Bronchial epithelial cell (primary cell): ENCODE results near the gene COL23A1. TPM values are rescaled to one million over a fixed set of nuclear protein-coding genes. Genes with fewer than 3 reads are reported as not detected.

Experiments
- DNase-seq: peaks from one replicate; pipeline ENCODE4 v3.0.0-alpha.2; 2010; ENCODE audit warnings: low read depth
- FAIRE-seq: peaks from 2 replicates; lab custom pipeline; 2011; peaks lifted over from hg19 to GRCh38; lab: Jason Lieb, UNC
- H3K27me3 ChIP-seq: 2 replicates; pipeline ENCODE4 v1.5.1; 2011; ENCODE audit warnings: low read length; ENCODE audit not compliant: control insufficient read depth, insufficient read depth
- H3K36me3 ChIP-seq: 2 replicates; pipeline ENCODE4 v1.5.1; 2011; ENCODE audit warnings: low read length; ENCODE audit not compliant: control insufficient read depth, insufficient read depth
- H3K4me3 ChIP-seq: 2 replicates; pipeline ENCODE4 v1.5.1; 2011; ENCODE audit warnings: mild to moderate bottlenecking, low read depth, low read length, control low read depth
- total RNA-seq: library from RNA; depleted of rRNA; stranded (reverse); fragments of >200 nt; gene quantifications from 2 replicates; pipeline ENCODE4 v1.2.1, GENCODE V29; 2014
- TF ChIP-seq, protein P1 (sequence below): IDR thresholded peaks from 2 replicates; pipeline ENCODE4 v1.5.1; 2011; ENCODE audit warnings: mild to moderate bottlenecking, moderate library complexity, low read length, control low read depth, inconsistent platforms; ENCODE audit not compliant: insufficient read depth, severe bottlenecking

COL23A1 gene
- total RNA-seq, 1 donor from 2014 or later, result 0.26 TPM

DNA sequence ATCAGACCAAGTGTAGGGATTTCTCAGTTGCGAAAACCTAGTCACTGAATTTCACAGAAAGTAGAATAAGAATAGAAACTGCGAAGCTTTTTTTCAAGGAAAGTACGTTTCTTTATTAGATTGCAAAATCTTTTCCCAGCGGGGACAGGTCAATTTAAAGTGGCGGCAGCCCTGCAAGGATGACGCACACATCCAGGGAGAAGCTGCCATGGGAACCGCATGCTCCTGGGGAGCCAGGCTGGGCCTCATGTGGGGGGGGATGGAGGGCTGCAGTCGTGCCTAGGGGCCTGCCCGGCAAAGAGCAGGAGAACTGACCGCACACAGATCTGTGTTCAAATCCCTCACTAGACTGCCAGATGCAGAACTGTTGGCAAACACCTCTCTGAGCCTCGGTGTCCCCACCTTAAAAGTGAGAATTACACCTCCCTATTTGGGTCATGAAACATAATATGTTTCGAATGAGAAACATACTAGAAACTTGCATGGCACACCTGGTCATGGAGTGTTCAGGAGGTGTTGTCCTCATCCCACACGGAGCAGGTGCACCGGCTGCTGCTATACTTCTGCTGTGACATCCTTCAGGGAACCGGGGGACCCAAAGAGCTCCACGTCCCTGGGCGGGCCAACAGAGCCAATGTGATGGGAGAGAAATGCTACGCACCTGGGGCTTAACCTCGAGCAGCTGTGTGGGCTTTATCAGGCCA, 229.8 kb downstream of the COL23A1 start:
- H3K36me3 ChIP-seq, result no peaks in the 10 kb centered on the region
- no peak overlapping the region for H3K4me3 ChIP-seq
- DNase-seq (no peak), FAIRE-seq (no peak)
- peaks cover 6% of the 10 kb centered on the region for H3K27me3 ChIP-seq
- TF ChIP-seq, protein P1, sequence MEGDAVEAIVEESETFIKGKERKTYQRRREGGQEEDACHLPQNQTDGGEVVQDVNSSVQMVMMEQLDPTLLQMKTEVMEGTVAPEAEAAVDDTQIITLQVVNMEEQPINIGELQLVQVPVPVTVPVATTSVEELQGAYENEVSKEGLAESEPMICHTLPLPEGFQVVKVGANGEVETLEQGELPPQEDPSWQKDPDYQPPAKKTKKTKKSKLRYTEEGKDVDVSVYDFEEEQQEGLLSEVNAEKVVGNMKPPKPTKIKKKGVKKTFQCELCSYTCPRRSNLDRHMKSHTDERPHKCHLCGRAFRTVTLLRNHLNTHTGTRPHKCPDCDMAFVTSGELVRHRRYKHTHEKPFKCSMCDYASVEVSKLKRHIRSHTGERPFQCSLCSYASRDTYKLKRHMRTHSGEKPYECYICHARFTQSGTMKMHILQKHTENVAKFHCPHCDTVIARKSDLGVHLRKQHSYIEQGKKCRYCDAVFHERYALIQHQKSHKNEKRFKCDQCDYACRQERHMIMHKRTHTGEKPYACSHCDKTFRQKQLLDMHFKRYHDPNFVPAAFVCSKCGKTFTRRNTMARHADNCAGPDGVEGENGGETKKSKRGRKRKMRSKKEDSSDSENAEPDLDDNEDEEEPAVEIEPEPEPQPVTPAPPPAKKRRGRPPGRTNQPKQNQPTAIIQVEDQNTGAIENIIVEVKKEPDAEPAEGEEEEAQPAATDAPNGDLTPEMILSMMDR, result no peak

DNA sequence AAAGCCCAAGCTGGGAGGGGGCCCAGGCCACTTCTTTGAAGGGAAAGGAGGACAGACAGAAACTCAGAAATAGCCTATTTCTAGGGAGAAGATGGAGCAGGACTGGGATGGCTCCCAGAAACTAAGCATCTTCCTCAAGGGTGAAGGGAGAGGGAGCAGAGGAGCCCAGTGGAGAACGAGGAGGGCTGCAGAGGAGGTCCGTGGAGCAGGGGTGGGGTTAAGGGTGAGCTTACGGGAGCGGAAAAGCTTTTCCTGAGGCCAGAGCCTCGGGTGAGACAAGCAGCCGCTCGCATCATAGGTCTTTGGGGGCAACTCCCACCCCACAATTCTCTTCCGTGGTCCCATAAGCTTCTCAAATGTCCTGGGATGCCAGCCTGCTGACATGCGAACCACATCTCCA, 230.5 kb downstream of the COL23A1 start:
- peaks cover 6% of the 10 kb centered on the region for H3K27me3 ChIP-seq
- TF ChIP-seq, protein P1, result no peak

DNA sequence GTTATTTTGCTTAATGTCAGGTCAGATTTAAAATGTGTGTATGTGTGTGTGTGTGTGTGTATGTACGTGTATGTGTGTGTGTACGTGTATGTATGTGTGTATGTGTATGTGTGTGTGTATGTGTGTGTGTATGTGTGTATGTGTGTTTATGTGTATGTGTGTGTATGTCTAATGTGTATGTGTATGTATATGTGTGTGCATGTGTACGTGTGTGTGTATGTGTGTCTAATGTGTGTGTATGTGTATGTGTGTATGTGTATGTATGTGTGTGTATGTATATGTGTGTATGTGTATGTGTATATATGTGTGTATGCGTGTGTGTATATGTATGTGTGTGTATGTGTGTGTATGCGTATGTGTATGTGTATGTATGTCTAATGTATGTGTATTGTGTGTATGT, 232.5 kb downstream of the COL23A1 start:
- no peak for DNase-seq
- no peak for FAIRE-seq
- TF ChIP-seq, protein P1, result no peak
- no peak overlapping the region for H3K4me3 ChIP-seq
- peaks cover 6% of the 10 kb centered on the region for H3K27me3 ChIP-seq
- no peaks in the 10 kb centered on the region for H3K36me3 ChIP-seq

More for the DNA sequence above, 230.5 kb downstream of the COL23A1 start:
- H3K36me3 ChIP-seq, result no peaks in the 10 kb centered on the region
- DNase-seq, result no peak
- FAIRE-seq, result no peak
- H3K4me3 ChIP-seq, result no peak overlapping the region

DNA sequence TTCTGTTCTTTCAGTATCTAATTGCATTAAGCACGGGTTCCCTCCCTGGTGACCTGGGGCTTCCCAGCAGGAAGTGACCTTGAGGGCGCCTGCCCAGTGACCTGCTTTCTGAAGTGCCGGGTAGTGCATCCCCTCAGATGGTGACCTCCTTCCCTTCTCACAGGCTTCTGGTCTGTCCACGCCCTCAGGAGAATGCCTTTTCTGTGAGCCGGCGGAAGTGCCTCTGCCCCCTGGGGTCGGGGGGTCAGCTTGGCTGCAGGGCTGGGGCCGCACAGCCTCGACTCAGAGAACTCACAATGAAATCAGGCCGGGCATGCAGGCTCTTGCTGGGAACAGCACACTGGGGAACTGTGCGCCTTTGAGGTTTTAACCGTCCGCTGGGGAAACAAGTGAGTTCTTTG, 233.1 kb downstream of the COL23A1 start:
- DNase-seq (no peak), FAIRE-seq (no peak)
- Histone ChIP-seq H3K36me3 (no peaks in the 10 kb centered on the region), H3K4me3 (no peak overlapping the region), H3K27me3 (peaks cover 8% of the 10 kb centered on the region)
- TF ChIP-seq, protein P1, result no peak

DNA sequence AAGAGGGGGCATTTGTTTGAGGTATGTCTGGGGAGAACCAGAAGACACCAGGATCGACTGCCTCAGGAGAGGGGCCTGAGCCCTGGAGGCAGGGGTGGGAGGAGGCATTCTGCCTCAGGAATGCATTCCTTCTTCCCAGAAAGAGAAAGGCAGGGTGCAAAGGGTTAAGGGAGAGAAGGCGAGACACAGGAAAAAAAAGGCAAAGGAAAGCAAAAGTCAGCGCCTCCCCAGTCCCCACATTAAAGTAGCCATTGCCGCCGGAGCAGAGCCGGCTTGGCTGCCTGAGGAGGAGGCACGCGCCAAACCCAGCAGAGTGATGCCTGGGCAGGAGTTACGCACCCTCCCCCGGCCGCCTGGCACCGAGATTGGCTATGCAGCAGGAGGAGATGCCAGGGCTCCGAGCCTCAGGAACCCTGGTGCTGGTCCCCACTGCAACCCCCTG, 233.7 kb downstream of the COL23A1 start:
- Histone ChIP-seq H3K36me3 (no peaks in the 10 kb centered on the region), H3K4me3 (no peak overlapping the region), H3K27me3 (peaks cover 4% of the 10 kb centered on the region)
- TF ChIP-seq, protein P1, result no peak
- DNase-seq (no peak), FAIRE-seq (no peak)
